ENCODE data around the gene GDPGP1. TPM values are rescaled to one million over a fixed set of nuclear protein-coding genes. Genes with fewer than 3 reads are reported as not detected.

GDPGP1 gene
- total and polyA plus RNA-seq, 10 of the 15 experiments (the other 5 are each of a cell fraction or from before 2014, with no cell fraction given): 0.68 to 8.9 (median 3.0) TPM

- no peak for TF ChIP-seq NR2C2 (IDR thresholded peaks at IDR 0.05; ENCODE audit: borderline replicate concordance, control insufficient read depth, insufficient read length, low read depth)
- no peak for TF ChIP-seq REST (IDR thresholded peaks at IDR 0.05; ENCODE audit: low read depth, low read length)
These were observed 28.8 kb upstream of the GDPGP1 start (continued) for GRCh38 chr15:90205050-90205848.

- ChIA-PET CTCF (interaction anchor here (0.6 to 2.8 kb wide), 7 partner anchors 11 to 332 kb away, joined by 3 to 11 read pairs (median 3); partner anchors contain the start of genes CIB1 and GDPGP1), SMC1A (ENCODE audit: uncharacterized antibody, unreplicated experiment) (interaction anchor here (0.7 to 2.2 kb wide), 11 partner anchors 8 to 308 kb away, joined by 3 to 13 read pairs (median 3); no protein-coding TSS in a partner anchor)
- TF ChIP-seq PBX3 (IDR thresholded peaks at IDR 0.05; ENCODE audit: insufficient replicate concordance, low read depth, low read length) (no peak), RBBP5 (conservative IDR thresholded peaks at IDR 0.05) (no peak), ZBTB11 (CRISPR knock-in tag; IDR thresholded peaks at IDR 0.05) (no peak), SIX5 (IDR thresholded peaks at IDR 0.05; ENCODE audit: low read depth, low read length, severe bottlenecking) (no peak), EGR1 (IDR thresholded peaks at IDR 0.05; ENCODE audit: borderline replicate concordance in 1 of 2, low read depth in 2 of 2, low read length in 2 of 2) (no peak), KLF5 (IDR thresholded peaks at IDR 0.05; ENCODE audit: partially characterized antibody) (no peak), IRF5 (IDR thresholded peaks at IDR 0.05; ENCODE audit: borderline replicate concordance) (no peak)
These were observed 28.1 kb upstream of the GDPGP1 start for GRCh38 chr15:90205886-90206285.

More at GRCh38 chr15:90205886-90206285, 28.1 kb upstream of the GDPGP1 start:
- RAD21 ChIA-PET (ENCODE audit: unreplicated experiment): interaction anchor here (1.1 to 3.7 kb wide), 4 partner anchors 14 to 44 kb away, joined by 3 to 10 read pairs (median 4); partner anchors contain the start of genes CIB1 and GDPGP1
- Histone ChIP-seq H3K27ac (ENCODE audit: control insufficient read depth, insufficient read depth) (no peak overlapping the region), H3K4me2 (ENCODE audit: control insufficient read depth, insufficient read depth) (no peak overlapping the region), H3K27me3 (replicated peaks in 1 of 2; ENCODE audit: control insufficient read depth in 2 of 2, insufficient read depth in 2 of 2, low read length in 1 of 2) (no peaks in the 10 kb centered on the region), H3K9me3 (replicated peaks; ENCODE audit: control insufficient read depth, insufficient read depth, low read length) (no peaks in the 10 kb centered on the region), H3K9ac (ENCODE audit: control insufficient read depth, insufficient read depth, low read length) (no peak overlapping the region), H3K79me2 (ENCODE audit: control insufficient read depth, insufficient read depth, low read length) (no peaks in the 10 kb centered on the region; the same call in none of the 2 replicates), H2AFZ (ENCODE audit: control insufficient read depth, low read depth, low read length) (no peak overlapping the region), H3K4me3 (no peak overlapping the region), H3K36me3 (ENCODE audit: control insufficient read depth in 2 of 2, insufficient read depth in 2 of 2, low read length in 1 of 2) (no peaks in the 10 kb centered on the region; a peak in 2 of 4 replicates), H4K20me1 (ENCODE audit: control insufficient read depth, insufficient read depth) (no peaks in the 10 kb centered on the region; the same call in 1 of the 2 replicates), H3K4me1 (ENCODE audit: control insufficient read depth, insufficient read depth, low read length) (peaks cover 20% of the 10 kb centered on the region)
- DNase-seq (ENCODE audit: low read depth, low spot score) (no peak), FAIRE-seq (no peak), ATAC-seq (no peak)
- in situ Hi-C loops (cut with MboI) (no loop called here), intact Hi-C loops (cut with micrococcal nuclease; ENCODE audit: unreplicated experiment) (no loop called here)
- no TSS peak for BruUV-seq (replicated peaks)
- WGBS (ENCODE audit: insufficient coverage, insufficient replicate concordance, low lambda C conversion rate, missing lambda C conversion rate): 77% methylated on average over 5 of the region's 5 CpGs
- POLR2A ChIA-PET: interaction anchor here (0.6 to 7.0 kb wide), 4 partner anchors 15 to 749 kb away, joined by 3 to 101 read pairs (median 14); partner anchors contain the start of genes CIB1, GDPGP1 and RCCD1
